Activated CD8-positive, alpha-beta memory T cell treated with anti-CD3 and anti-CD28 coated beads, Interleukin-2, amount 50 U/mL, for 1 hour (primary cell): ENCODE results near the gene SCN1A.
"Not testable (repeated sequence)": the region's sequence is repeated elsewhere in the genome, so short reads cannot be mapped to it uniquely, and the experiment has no call there.

ENCODE experiments used
- DNase-seq: peaks from one replicate; pipeline ENCODE4 v3.0.0-alpha.2; 2020; ENCODE audit errors: extremely low read depth

Gene SCN1A

GRCh38 chr2:166127217-166128155 is at the start of gene SCN1A:
SCN1A (minus strand) TSS chr2:166128020; CDS start chr2:166073621, 54,399 bp downstream.
- DNase-seq, result no peak

DNA sequence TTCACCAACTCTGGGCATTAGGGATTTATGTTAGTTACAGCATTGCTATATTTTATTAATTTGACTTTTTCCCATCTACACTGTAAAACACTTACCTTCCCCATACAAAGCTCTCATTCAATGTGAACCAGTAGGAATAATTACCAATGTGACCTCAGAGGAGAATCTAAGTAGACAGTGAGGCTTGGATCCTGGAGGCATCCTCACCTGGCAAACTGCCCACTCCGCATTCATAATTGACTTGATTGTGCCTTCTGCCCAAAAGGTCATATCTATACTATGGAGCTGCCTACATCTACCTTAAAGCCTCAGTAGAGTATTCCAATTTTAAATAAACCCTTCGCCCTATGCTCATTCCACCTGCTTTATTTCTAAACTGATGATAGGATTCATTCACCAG is 45.4 kb upstream of the SCN1A start:
- no peak for DNase-seq

- DNase-seq, result no peak
Measured at GRCh38 chr2:166171216-166171615, 43.4 kb upstream of the SCN1A start.

DNA sequence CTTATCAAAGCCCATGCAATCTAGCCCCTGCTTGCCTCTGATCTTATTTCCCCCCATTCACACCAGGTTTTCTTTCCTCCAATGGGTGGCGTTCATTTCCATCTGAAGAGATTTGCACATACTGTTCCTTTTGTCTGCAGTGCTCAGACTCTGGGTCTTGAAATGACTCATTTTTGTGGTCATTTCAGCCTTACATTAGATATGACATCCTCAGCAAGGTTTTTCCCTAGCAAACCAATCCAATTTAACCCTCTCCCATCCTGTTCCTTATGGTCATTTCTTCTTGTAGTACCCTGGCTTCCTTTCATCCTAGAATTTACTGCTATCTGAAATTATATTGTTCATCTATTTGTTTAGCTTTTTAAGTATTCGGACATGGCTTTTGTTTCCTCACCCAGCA is 42.5 kb upstream of the SCN1A start:
- DNase-seq, result no peak

- DNase-seq, result no peak
Measured at GRCh38 chr2:166167449-166167848, 39.6 kb upstream of the SCN1A start.

GRCh38 chr2:166163775-166164174 is 36.0 kb upstream of the SCN1A start:
- DNase-seq, result no peak

DNA sequence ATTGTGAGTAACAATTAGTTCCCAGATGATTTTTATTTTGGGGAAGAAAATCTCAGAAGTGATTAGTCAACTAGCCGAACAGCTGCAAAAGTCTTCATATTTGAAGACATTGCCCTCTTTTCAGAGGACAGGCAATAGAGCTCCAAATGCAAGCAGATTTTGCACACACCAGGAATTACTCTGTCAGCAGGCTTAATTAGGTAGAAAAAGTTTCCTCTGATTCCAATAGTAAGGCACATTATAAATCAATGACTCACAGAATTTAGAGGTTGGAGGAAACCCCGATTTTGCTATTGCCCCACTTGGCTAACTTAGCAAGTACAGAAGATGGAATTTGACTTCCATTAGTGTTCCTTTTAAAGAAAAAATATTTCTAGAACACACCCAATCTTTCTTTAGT is 30.7 kb upstream of the SCN1A start:
- DNase-seq, result no peak

- DNase-seq, result no peak
Measured at GRCh38 chr2:166157578-166157977, 29.8 kb upstream of the SCN1A start.

- no peak for DNase-seq
Measured at GRCh38 chr2:166156985-166157490, 29.2 kb upstream of the SCN1A start.

DNA sequence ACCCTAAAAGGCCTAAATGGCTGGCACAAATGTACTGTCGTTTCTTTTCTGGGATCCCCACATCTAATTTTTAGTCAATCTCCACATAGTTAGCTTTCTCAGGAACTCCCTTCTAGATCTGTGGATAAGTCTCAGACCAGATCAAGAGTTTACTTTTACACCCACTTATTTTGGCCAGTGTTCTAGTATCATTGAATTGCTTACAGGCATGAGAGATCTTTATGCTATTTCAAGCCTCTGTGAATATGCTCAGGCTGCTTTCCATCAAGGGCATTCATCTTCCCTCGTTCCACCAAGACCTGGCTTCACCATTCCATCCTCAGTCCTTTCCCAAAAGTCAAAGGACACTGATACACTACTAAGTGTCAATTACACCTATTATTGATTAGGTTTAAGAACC is 27.8 kb upstream of the SCN1A start:
- no peak for DNase-seq

GRCh38 chr2:166154685-166155338 is 27.0 kb upstream of the SCN1A start:
- no peak for DNase-seq

DNA sequence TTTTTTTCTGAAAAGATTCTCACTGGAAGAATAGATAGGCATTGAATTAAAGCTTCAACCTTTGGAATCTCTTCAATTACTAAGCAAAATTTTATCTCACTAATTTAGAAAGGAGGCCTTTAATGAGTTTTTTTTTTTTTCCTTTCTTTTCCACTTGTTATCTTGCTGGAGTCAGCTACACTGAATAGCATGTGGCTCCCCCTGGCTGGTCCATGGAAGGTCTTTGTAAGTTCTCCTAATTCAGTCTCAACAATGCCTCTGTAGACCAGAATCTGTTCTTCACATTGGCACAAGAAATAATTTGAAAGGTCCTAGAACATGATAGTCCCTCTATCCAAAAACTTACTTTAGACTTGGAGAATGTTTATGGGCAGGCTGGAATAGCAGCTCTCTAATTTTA is 24.2 kb upstream of the SCN1A start:
- DNase-seq, result no peak

- no peak for DNase-seq
Measured at GRCh38 chr2:166148500-166149400, 20.9 kb upstream of the SCN1A start.

DNA sequence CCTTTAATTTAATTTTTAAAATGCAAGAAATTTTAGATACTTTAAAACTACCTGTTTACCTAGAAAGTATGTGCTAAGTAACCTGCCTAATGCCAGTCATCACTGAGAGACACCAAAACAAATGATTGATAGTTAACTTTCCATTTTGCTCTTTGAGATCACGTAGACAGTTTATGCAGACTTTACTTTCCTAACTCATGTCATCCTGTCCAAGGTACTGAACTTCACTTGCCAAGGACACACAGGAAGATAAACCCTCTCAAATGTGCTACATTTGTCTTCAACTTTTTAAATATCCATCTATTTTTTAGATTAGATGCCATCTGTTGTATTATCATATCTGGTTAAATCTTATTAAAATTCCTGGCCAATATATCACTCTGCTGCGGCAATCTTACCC is 20.1 kb upstream of the SCN1A start:
- no peak for DNase-seq

DNA sequence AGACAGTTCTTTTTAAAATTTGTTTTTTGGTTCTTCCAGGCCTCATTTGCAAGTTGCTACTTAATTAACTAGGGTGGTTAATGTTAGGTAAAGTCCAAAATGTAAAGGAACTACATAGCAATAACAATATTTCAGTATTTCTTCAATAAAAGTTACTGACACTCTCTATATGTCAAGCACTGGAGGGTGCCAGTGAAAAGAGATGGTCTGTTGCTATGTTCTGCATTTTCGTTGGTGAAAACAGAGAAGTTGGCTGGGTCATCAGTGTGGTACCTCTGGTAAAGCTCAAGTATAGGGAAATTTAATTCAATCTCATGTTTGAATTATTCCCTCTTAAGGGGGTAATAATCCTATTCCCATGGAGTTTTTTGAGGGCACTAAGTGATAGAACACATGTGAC is 16.3 kb upstream of the SCN1A start:
- no peak for DNase-seq

- no peak for DNase-seq
Measured at GRCh38 chr2:166140932-166141331, 13.1 kb upstream of the SCN1A start.

DNA sequence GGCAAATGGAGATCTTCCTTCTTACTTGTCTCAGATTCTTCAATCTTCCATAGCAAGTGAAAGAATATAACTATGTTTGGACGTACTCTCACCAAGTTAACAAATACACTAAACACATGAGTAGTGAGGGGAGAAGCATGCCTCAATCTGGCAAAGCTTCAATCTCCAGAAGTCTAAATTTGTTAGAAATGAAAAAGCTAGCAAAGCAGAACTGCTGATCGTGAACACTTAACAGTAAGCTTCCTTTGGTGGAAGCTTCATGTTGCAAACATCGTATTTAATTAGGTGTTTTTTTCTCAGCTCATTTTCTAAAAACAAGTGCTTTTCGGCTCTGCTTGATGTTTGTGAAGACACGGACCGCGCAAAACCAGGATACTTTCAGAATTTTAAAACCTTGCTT is 12.7 kb upstream of the SCN1A start:
- DNase-seq, result no peak

DNA sequence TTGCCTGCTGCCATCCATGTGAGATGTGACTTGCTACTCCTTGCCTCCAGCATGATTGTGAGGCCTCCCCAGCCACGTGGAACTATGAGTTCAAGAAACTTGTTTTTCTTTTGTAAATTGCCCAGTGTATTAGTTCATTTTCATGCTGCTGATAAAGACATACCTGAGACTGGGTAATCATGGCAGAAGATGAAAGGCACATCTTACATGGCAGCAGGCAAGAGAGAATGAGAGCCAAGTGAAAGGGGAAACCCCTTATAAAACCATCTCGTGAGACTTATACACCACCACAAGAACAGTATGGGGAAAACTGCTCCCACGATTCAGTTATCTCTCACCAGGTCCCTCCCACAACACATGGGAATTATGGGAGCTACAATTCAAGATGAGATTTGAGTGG is 11.7 kb upstream of the SCN1A start:
- DNase-seq, result not testable (repeated sequence)

DNA sequence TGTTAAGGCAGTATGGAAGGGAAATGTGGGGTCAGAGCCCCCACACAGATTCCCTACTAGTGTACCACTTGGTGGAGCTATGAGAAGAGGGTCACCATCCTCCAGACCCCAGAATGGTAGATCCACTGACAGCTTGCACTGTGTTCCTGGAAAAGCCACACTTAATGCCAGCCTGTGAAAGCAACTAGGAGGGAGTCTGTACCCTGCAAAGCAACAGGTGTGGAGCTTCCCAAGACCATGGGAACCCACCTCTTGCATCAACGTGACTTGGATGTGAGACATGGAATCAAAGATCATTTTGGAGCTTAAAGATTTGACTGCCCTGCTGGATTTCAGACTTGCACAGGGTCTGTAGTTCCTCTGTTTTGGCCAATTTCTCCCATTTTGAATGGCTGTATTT is 10.8 kb upstream of the SCN1A start:
- no peak for DNase-seq

- no peak for DNase-seq
Measured at GRCh38 chr2:166138144-166138543, 10.3 kb upstream of the SCN1A start.

DNA sequence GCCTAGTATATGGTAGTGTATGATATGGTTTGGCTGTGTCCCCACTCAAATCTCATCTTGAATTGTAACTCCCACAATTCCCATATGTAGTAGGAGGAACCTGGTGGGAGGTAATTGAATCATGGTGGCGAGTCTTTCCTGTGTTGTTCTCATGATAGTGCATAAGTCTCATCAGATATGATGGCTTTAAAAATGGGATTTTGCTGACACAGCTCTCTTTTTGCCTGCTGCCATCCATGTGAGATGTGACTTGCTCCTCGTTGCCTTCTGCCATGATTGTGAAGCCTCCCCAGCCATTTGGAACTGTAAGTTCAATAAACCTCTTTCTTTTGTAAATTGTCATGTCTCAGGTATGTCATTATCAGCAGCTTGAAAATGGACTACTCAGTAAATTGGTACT is 9.5 kb upstream of the SCN1A start:
- no peak for DNase-seq

- no peak for DNase-seq
Measured at GRCh38 chr2:166135849-166136258, 8.0 kb upstream of the SCN1A start.
